SH-SY5Y (cell line): ENCODE results near the gene DHX40.

Experiments used
- GATA2 ChIP-seq: IDR thresholded peaks from 2 replicates; pipeline ENCODE4 v1.6.1; 2011; ENCODE audit warnings: mild to moderate bottlenecking, low read depth, low read length
- GATA3 ChIP-seq: IDR thresholded peaks from 2 replicates; pipeline ENCODE4 v1.6.1; 2011; ENCODE audit warnings: low read depth, mild to moderate bottlenecking, low read length, moderate library complexity

GRCh38 chr17:59619298-59620063, 54.1 kb downstream of the DHX40 start, which contains the start of gene CLTC:
- TF ChIP-seq GATA2 (no peak), GATA3 (no peak)
